ENCODE measurements around the gene PRPSAP2. TPM values are rescaled to one million over a fixed set of nuclear protein-coding genes. Genes with fewer than 3 reads are reported as not detected.

The PRPSAP2 gene
- total RNA-seq, 4 donors from 2014 or later, result 18.2 to 65.9 (median 39.2) TPM

DNA sequence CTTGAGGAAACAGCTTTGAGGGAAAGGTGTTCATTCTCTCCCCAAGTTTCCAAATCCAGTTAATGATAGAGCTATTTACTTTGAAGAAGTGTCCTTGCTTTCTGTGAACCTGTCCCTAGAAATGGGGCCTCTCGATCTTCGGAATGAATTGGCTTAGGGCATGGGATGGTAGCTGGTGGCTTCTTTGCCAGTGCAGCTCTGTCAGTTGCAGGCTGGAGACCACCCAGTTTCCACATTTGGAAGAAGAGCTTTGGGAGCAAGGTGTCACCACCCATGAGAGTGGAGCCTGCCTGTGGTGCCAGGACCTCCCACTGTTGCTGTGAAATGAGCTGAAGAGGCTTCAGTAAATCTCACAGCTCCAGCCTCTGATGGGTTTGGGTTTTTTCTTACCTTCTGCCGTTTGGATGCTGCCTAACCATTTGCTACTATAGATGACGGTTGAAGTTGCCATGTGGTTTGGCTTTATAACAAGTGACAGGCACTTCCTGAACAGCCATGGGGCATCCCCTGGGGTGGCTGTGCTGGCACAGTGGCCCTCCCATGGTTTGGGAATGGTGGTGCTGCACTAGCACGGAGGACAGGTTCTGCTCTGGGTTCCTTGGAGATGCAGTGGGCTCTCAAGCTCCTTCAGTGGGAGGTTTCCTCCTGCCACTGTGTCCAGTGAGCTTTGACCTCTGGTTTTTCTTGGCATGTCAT, 74.6 kb downstream of the PRPSAP2 start:
- no peaks in the 10 kb centered on the region for H3K9me3 ChIP-seq
- no peak for DNase-seq
- no peak overlapping the region for H3K4me3 ChIP-seq
- H3K27ac ChIP-seq, result no peak overlapping the region
- H3K36me3 ChIP-seq, result no peaks in the 10 kb centered on the region
- TF ChIP-seq CTCF (IDR thresholded peaks at IDR 0.05), result no peak
- no peak for TF ChIP-seq POLR2A (IDR thresholded peaks at IDR 0.05)
- no peaks in the 10 kb centered on the region for H3K27me3 ChIP-seq
- H3K4me1 ChIP-seq, result no peaks in the 10 kb centered on the region
- intact Hi-C loops (cut with DNase I; ENCODE audit: low total_unique reads), result no loop called here

DNA sequence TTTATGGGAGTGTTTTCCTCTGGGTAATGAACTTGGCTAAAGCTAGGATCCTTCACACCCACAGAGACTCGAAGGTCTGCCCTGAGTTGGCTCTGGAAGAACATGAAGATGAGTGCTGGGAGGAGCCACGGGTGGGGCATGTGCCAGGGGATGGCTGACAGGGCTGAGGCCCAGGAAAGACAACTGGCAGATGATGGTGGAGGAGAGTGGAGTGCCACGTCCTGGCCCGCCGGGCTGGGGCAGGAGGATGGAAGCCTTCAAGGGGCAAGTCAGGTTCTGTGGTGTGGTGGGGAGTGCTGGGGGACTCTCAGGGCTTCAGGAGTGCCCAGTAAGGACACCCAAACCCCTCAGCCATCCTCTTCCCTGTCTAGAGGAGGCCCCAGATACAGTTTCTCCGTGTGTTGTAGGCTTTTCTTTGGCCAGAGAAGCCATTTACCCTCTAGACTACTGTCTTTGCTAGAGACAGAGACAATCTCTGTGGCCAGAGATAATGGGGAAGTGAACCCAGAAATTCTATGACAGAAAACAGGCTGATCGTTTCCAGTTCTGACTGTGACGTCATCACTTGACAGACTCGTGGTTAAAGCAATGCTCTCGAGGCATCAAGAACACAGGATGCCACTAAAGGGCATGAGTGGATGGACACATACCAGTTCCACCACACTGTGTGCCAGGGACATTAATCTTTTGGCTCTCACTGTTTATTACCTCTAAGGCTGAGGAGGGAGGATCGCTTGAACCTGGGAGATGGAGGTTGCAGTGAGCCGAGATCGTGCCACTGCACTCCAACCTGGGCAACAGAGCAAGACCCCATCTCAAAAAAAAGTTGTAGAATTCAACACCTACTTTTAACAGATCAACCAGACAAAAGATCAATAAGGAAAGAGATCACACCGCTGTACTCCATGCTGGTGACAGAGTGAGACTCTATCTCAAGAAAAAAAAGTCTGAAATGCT, 75.4 kb downstream of the PRPSAP2 start:
- DNase-seq, result no peak
- Histone ChIP-seq H3K36me3 (no peaks in the 10 kb centered on the region), H3K4me3 (no peak overlapping the region), H3K4me1 (no peaks in the 10 kb centered on the region), H3K27me3 (no peaks in the 10 kb centered on the region), H3K27ac (no peak overlapping the region), H3K9me3 (no peaks in the 10 kb centered on the region)
- intact Hi-C loops (cut with DNase I; ENCODE audit: low total_unique reads), result no loop called here
- TF ChIP-seq POLR2A (IDR thresholded peaks at IDR 0.05), result no peak

- no peaks in the 10 kb centered on the region for H3K9me3 ChIP-seq
- H3K27me3 ChIP-seq, result no peaks in the 10 kb centered on the region
- no peak overlapping the region for H3K4me3 ChIP-seq
- H3K4me1 ChIP-seq, result no peaks in the 10 kb centered on the region
- TF ChIP-seq CTCF (IDR thresholded peaks at IDR 0.05) (no peak), POLR2A (IDR thresholded peaks at IDR 0.05) (no peak)
- no peaks in the 10 kb centered on the region for H3K36me3 ChIP-seq
- intact Hi-C loops (cut with DNase I; ENCODE audit: low total_unique reads), result no loop called here
- no peak for DNase-seq
- no peak overlapping the region for H3K27ac ChIP-seq
These were observed 80.2 kb downstream of the PRPSAP2 start for GRCh38 chr17:18937981-18938691.

GRCh38 chr17:18938692-18939023, 80.7 kb downstream of the PRPSAP2 start:
- no peak for TF ChIP-seq CTCF (IDR thresholded peaks at IDR 0.05)
- TF ChIP-seq POLR2A (IDR thresholded peaks at IDR 0.05), result no peak
- H3K9me3 ChIP-seq, result no peaks in the 10 kb centered on the region
- no peaks in the 10 kb centered on the region for H3K4me1 ChIP-seq
- no peak for DNase-seq
- H3K36me3 ChIP-seq, result no peaks in the 10 kb centered on the region
- H3K4me3 ChIP-seq, result no peak overlapping the region
- no peaks in the 10 kb centered on the region for H3K27me3 ChIP-seq
- intact Hi-C loops (cut with DNase I; ENCODE audit: low total_unique reads), result no loop called here
- no peak overlapping the region for H3K27ac ChIP-seq

DNA sequence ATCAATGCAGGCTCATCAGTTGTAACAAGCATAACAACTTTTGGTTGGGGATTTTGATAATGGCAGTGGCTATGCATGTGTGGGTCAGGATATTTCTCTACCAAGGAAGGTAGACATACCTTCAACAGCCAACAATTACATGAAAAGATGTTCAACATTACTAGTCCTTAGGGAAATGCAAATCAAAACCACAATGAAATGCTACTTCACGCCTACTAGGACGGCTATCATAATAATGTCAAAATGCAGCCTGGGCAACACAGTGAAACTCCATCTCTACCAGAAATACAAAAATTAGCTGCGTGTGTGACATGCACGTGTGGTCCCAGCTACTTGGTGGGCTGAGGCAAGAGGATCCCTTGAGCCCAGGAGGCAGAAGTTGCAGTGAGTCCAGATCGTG, 86.7 kb downstream of the PRPSAP2 start:
- H3K27ac ChIP-seq, result no peak overlapping the region
- no peaks in the 10 kb centered on the region for H3K27me3 ChIP-seq
- DNase-seq, result no peak
- no peaks in the 10 kb centered on the region for H3K4me1 ChIP-seq
- no peaks in the 10 kb centered on the region for H3K9me3 ChIP-seq
- no peaks in the 10 kb centered on the region for H3K36me3 ChIP-seq
- TF ChIP-seq CTCF (IDR thresholded peaks at IDR 0.05), result no peak
- TF ChIP-seq POLR2A (IDR thresholded peaks at IDR 0.05), result no peak
- no peak overlapping the region for H3K4me3 ChIP-seq
- intact Hi-C loops (cut with DNase I; ENCODE audit: low total_unique reads), result no loop called here
